Adrenal gland (tissue), 5 donors: ENCODE data around the gene DONSON.

Experiments
- CTCF ChIP-seq, 6 experiments: fragments of 450-650 bp in 4 of 6; fragments of 200-600 bp in 2 of 6; sonication (generic) in 1 of 6; IDR thresholded peaks; 1 replicate in 5 of 6; 2 replicates in 1 of 6; pipeline versions ENCODE4 v1.5.1 to v1.8.0; 2016 to 2021; ENCODE audit warnings: antibody characterized with exemption in 6 of 6, mild to moderate bottlenecking in 2 of 6, moderate library complexity in 1 of 6
- POLR2A ChIP-seq, 2 donors: fragments of 450-650 bp; IDR thresholded peaks; one replicate each; pipeline ENCODE4 v1.6.1; 2017; ENCODE audit warnings: antibody characterized with exemption in 2 of 2, mild to moderate bottlenecking in 2 of 2, moderate library complexity in 1 of 2
- donor health status: DM: no; HTN: no; CAD: no.

- TF ChIP-seq CTCF (IDR thresholded peaks at IDR 0.05) (no peak), POLR2A (IDR thresholded peaks at IDR 0.05) (no peak)
These were observed 20.1 kb upstream of the DONSON start for GRCh38 chr21:33608559-33608958.
